ENCODE measurements around the gene SVBP.
"Not testable (repeated sequence)": the region's sequence is repeated elsewhere in the genome, so short reads cannot be mapped to it uniquely, and the experiment has no call there.

Gene SVBP

GRCh38 chr1:42841440-42842147 lies 24.4 kb upstream of the SVBP start:
- no peak for DNase-seq (ENCODE audit: low read depth)

GRCh38 chr1:42841010-42841409 lies 23.8 kb upstream of the SVBP start:
- DNase-seq (ENCODE audit: low read depth), result no peak

GRCh38 chr1:42838482-42839190 lies 21.4 kb upstream of the SVBP start:
- no peak for DNase-seq (ENCODE audit: low read depth)

- DNase-seq (ENCODE audit: low read depth), result no peak
These were observed 20.5 kb upstream of the SVBP start for GRCh38 chr1:42837709-42838108.

GRCh38 chr1:42835422-42835821 lies 18.2 kb upstream of the SVBP start:
- DNase-seq (ENCODE audit: low read depth), result no peak

- no peak for DNase-seq (ENCODE audit: low read depth)
These were observed 17.6 kb upstream of the SVBP start for GRCh38 chr1:42834803-42835202.

- DNase-seq (ENCODE audit: low read depth), result no peak
These were observed 16.8 kb upstream of the SVBP start for GRCh38 chr1:42833981-42834380.

- DNase-seq (ENCODE audit: low read depth), result no peak
These were observed 15.5 kb upstream of the SVBP start for GRCh38 chr1:42832641-42833240.

- no peak for DNase-seq (ENCODE audit: low read depth)
These were observed 14.1 kb upstream of the SVBP start for GRCh38 chr1:42831273-42831672.

GRCh38 chr1:42830631-42831030 lies 13.4 kb upstream of the SVBP start:
- DNase-seq (ENCODE audit: low read depth), result no peak

- no peak for DNase-seq (ENCODE audit: low read depth)
These were observed 8.0 kb upstream of the SVBP start for GRCh38 chr1:42825036-42825851.

GRCh38 chr1:42824481-42825035 lies 7.4 kb upstream of the SVBP start:
- DNase-seq (ENCODE audit: low read depth), result no peak

- DNase-seq (ENCODE audit: low read depth), result no peak
These were observed 5.7 kb upstream of the SVBP start for GRCh38 chr1:42822800-42823392.

GRCh38 chr1:42821690-42822089 lies 4.5 kb upstream of the SVBP start:
- DNase-seq (ENCODE audit: low read depth), result no peak

- DNase-seq (ENCODE audit: low read depth), result no peak
These were observed 3.6 kb upstream of the SVBP start for GRCh38 chr1:42820813-42821212.

GRCh38 chr1:42817976-42818375 lies 779 bp upstream of the SVBP start:
- DNase-seq (ENCODE audit: low read depth), result no peak

GRCh38 chr1:42817440-42817767 lies 207 bp upstream of the SVBP start:
- DNase-seq (ENCODE audit: low read depth), result no peak

GRCh38 chr1:42815941-42816584 lies 1.1 kb downstream of the SVBP start:
- DNase-seq (ENCODE audit: low read depth), result no peak

GRCh38 chr1:42814815-42815214 lies 2.4 kb downstream of the SVBP start:
- DNase-seq (ENCODE audit: low read depth), result not testable (repeated sequence)

- no peak for DNase-seq (ENCODE audit: low read depth)
These were observed 10.0 kb downstream of the SVBP start for GRCh38 chr1:42807056-42807668.

GRCh38 chr1:42806593-42806992 lies 10.6 kb downstream of the SVBP start:
- DNase-seq (ENCODE audit: low read depth), result no peak

All from stimulated activated CD8-positive, alpha-beta memory T cell treated with anti-CD3 and anti-CD28 coated beads, Interleukin-15, amount 100 ng/mL, for 24 hours (primary cell).